Inflammatory macrophage treated with lipopolysaccharide for 1 hour (primary cell): ENCODE results near the gene RUNX2.
A peak's percentile ranks its signal among the peaks of the same experiment; 100 is the strongest.

Source experiments
- DNase-seq, 2 donors: peaks; one replicate each; pipeline ENCODE4 v3.0.0-alpha.2; 2020 to 2022

Gene RUNX2

DNA sequence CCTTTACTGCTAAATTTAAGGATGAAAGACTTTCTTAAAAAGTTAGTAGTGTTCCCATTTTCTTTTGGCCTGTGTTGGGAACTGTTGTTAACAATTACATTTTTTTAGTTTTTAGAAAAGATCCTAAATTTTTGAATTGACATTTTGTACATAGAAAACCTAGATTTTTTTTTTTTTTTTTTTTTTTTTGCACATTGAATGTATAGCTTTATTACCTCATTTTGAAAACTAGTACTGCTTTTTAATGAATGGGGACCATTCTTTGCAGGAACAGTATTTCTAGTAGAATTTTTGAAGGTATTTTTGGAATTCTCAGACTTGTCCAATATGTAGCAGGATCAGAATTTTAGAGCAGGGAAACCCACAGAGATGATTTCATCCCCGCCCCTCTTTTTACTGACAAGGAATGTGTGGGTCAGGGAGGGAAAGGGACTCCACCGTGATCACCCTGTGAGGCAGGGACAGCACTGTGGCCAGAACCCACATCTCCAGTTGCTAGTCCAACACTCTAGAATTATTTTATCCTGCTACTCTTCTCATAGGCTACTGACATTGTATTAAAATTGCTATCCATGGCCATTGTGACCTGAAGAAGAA, 204.0 kb downstream of the RUNX2 start:
- DNase-seq = no peak

- DNase-seq = no peak
Observed at GRCh38 chr6:45532721-45533210, 204.6 kb downstream of the RUNX2 start.

DNA sequence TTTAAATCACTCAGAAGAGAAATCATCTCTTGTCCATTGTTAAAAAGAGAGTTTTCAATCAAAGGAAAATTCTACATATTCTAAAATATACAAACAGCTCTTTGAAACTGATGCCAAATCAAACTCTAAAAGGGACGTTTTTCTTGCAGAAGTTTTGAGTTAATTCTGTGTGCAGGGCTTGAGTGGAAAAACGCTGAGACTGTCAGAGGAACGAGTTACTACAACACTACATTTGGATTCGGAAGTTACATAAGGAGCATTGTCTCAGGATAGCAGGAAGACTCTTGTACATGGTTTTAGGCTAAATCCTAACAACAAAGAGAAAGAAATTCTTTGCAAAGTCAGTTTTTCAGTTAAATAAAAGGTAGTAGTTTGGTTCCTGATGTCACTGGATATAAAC, 205.3 kb downstream of the RUNX2 start:
- no peak for DNase-seq

DNA sequence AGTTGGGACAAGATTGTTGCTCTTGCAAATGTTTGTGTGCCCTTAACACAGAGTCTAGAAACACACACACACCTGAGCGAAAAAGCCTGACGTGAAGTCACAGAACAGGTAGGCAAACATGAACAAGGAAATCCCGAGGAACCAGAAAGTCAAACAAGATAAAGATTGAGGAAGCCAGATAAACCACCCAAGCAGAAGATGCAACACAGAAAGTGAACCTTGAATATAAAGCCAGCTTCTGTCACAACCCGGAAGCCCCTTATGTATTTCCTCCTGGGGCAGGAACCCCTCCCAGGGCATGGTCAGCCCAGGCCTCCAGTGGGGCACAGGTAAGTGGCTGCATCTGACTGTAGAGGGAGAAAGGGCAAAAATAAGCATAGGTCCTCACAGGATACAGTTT, 207.8 kb downstream of the RUNX2 start:
- DNase-seq = no peak

DNA sequence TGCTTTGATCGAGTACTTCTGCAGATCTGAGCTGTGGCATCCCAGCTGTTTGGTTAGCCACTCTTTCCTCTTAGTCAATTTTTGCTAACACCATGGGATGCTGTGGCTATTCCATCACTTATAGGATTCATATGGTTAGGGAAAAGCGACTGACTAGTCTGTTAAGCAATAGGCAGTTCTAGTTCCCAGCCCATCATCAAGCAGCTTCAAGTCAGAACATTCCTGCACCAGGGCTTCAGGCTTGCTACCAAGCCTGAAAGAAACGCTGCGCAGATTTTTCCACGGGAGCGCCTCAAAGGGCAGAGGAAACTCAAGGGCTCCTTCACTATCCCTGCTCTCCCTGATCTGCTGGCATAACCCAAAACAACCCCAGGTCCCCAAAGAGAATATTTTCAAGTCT, 209.4 kb downstream of the RUNX2 start:
- no peak for DNase-seq

GRCh38 chr6:45538641-45539547, 210.8 kb downstream of the RUNX2 start:
- peak; percentile 28 to 32 for DNase-seq

DNA sequence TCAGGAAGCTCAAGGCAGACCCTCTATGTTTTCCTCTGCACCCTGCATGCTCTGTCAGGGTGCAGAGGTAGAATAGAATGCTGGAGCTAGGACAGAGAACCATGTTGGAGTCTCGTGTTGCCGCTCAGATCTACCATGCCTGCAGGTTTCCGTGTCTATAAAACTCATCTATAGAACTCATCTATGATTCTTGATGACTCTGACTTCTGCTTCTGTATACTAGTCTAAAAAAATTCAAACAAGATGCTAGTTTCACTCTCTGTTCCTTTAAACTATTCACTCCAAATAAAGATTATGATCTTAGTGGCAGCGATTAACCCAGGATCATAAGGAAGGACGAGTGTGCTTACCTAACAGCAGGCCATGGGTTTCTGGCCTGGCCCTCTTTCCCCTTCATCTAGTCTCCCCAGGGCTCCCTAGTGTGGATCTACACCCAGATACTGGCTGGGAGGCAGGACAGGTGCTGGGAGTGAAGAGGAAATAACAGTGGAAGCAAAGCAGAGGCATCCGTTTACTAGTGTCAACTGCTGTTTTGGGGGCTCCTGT, 212.3 kb downstream of the RUNX2 start:
- DNase-seq = no peak

DNA sequence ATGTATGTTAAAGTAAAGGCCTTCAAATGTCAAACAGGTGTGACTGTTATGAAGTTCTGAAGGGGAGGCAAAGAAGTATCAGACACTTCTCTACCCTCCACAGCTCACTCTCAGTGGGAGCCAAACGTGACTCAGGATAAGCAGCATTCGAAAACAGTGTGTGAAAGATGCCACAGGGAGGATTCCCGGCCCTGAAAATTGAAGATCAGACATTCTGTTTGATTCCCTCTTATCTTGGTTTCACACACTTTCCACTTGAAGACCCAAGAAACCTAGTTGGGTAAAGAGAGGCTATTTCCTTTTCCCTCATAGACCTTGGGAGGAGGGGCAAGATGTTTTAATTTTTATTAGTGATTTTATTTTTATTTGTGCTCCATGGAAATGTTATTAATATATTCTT, 213.8 kb downstream of the RUNX2 start:
- no peak for DNase-seq

DNA sequence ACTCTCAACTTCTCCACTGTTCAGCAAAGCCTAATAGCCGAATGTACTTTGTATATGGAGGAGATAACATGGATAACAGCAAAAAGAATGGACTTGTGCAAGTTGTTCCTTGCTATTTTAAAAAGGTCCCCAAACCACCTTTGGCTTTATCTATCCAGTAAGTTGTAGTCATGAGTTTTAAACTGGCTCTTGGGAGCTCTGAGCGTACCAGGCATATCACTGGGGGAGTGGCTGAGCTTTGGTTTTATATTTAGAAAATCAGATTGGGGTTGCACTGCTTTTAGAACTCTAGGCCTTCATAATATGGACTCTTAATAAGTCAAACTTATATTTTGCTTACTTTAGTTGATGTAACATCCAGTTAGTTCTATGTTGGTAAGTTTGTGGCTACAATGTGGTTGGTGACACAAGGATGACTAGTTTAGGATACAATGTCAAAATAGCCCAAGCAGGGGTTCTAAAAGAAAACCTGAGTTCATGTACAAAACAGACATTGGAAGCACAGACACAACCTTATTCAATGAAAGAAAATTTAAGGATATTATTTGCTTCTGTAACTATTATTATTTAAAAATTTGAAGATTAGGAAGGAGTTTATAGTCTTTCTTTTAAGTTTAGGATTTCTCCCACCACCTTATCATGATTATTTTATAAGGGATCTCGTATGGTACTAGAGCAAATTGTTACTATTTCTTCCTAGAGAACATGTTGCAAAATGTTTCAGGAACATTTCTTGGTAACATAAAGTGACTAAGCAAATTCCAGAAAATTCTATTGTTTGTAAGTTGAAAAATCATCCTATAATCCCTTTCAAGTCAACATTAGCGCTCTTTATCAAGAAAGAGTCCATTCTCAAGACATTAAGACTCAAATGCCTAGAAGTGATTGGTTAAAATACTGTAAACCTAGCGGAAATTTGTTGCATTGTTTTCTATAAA, 215.4 kb downstream of the RUNX2 start:
- no peak for DNase-seq

GRCh38 chr6:45545416-45545815, 217.3 kb downstream of the RUNX2 start:
- no peak for DNase-seq

- peak; percentile 19 to 42 for DNase-seq
Observed at GRCh38 chr6:45548657-45549515, 220.8 kb downstream of the RUNX2 start.

DNA sequence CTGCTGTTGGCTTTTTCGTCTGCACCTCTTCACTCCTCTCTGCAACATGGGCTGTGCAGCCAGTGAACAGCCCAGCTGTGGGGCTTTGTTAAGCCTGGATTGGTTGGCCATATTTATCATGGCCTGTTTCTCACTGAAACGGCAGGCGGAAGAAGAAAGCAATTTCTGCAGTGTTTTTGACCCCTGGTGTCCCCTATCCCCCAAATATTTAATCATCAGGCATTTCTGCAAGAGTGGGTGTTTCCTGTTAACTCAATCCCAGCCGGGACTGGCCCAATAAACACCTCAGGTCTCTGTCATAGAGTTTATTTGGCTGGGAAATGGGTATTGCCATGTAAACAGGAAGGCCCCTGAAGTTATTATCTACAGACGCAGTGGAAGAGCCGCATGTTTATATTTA, 224.4 kb downstream of the RUNX2 start:
- no peak for DNase-seq

DNA sequence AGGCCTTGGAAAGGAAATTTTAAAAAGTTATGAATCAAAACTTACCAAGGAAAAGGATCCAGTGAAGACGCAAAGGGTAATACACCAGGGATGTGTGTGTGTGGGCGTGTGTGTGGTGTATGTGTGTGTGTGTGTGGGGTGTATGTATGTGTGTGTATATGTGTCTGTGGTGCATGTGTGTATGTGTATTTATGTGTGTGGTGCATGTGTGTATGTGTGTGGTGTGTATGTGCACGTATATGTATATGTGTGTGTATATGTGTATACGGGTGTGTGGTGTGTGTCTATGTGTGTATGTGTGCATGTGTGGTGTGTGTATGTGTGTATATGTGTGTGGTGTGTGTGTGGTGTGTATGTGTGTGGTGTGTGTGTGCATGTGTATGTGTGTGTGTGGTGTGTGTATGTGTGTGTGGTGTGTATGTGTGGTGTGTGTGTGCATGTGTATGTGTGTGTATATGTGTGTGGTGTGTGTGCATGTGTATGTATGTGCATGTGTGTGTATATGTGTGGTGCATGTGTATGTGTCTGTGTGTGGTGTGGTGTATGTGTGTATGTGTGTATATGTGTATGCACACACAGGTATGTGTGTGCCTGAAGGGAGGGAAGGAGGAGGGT, 225.7 kb downstream of the RUNX2 start:
- DNase-seq = no peak

DNA sequence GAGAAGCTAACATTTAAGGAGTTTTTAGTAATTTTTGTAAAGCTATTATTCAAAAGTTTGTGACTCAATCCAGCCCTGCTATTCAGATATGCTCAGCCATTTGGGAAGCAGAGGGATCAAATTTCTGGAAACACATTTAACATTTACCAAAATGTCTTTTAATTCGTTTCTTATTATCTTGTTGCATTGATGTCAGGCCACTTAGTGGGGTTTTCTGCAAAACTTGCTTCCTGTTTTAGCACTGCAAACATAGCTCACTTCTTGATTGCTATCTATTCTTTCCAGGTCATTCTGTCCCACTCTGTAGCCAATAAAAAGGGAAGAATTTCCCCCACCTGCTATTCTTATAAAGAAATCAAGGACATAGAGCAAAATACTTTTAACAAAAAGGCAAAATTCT, 226.5 kb downstream of the RUNX2 start:
- DNase-seq = no peak

DNA sequence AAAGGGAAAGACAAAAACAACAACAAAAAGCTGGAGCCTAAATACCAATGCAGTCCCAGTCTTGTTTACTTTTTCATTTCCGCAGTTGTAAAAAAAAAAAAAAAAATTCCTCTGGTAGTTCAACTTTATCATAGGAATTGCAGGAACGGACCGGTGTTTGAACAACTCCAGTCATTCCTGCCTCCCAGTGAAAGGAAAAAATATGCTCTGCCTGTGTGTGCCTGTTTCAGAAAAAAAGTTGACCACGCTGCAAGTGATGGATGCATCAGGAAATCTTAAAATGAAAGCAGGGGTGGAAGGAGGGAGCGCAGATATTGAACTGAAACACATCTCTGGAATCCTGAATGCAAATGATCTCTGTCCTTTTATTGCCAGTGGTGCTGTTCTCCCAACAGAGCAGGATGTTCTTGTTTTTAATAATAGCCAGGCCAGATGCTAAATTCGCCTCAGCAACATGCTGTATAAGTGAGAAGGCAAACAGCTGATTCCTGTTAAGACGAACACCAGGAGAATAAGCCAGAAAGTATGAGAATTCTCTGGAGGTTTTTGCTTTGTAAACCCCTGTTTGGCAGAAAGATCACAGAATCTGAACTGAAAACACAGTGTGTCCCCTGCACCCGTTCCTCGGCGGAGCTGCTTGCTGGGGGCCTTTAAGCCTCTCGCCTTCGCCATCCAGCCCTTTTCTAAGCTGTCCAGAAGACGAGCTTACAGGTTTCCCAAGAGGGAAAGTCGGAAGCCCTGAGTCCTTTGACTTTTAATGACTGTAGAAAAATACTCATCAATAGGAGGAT, 228.0 kb downstream of the RUNX2 start:
- DNase-seq = no peak

- DNase-seq = no peak
Observed at GRCh38 chr6:45556828-45557227, 228.7 kb downstream of the RUNX2 start.

DNA sequence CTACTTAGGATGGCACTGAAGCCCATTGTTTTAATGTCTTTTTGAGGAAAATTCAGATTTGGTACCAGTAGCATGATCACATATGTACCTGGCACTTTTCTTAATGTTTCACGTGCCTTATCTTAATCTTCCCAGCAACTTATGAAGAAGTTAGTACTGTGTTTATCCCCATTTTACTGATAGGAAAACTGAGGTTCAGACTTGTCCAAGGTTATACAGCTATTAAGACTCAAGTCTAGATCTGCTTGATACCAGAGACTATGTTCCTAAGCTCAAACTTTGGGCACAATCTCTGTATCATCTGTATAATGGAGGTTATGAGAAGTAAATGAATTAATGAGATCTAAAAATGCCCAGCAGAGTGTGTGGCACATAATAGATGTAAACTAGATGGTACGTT, 229.3 kb downstream of the RUNX2 start:
- DNase-seq = no peak

GRCh38 chr6:45558858-45559257, 230.7 kb downstream of the RUNX2 start:
- DNase-seq = no peak

GRCh38 chr6:45560321-45560820, 232.2 kb downstream of the RUNX2 start:
- DNase-seq = peak in 1 of 2 donors; percentile 61

- no peak for DNase-seq
Observed at GRCh38 chr6:45562171-45562570, 234.0 kb downstream of the RUNX2 start.
